ENCODE data around the gene GLP2R.
"Not testable (repeated sequence)": the region's sequence is repeated elsewhere in the genome, so short reads cannot be mapped to it uniquely, and the experiment has no call there.

Gene GLP2R

DNA sequence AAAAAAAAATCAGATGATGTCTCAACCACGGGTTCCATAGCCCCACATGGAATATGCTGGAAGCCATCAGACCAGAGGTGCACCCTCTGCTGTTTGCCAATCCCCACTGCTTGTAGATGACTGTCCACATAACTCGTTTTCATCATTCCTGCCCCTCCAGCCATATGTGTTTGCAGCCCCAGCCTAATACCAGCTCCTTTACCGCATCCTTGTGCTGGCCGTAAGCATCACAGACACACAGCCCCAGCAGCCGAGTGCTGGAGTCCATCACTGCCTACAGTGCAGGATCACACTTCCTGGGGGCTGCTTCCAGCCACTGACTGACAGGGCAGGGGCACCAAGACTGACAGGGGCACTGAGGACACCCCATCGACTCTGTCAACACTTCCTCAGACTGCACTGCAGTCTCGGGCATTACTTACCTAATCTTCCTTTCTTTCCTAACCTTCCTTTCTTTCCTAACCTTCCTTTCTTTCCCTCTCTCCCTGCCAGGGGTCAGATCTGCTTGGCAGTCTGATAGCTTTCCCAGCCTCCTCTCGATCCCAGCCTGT lies 74.4 kb downstream of the GLP2R start:
- DNase-seq = no peak

DNA sequence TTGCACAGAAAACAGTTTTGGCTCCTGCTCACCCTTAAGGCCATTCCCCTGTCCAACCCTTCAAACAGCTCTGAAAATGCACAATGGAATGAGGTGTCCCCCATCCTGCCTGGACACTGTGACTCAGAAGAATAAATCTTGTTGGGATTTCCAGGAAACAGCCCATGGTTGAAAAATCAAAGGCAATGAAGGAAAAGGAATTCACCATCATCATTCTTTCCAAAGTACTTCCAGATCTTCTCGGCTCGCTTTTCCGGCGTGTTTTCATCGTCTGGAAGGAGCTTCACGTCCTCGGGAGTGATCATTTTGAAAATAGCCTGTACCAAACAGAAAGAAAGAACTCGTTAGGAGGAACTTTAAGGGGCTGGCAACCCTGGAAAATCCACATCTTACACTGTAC lies 75.1 kb downstream of the GLP2R start:
- DNase-seq = no peak

- no peak for DNase-seq
Observed at GRCh38 chr17:9902120-9902519, 76.4 kb downstream of the GLP2R start.

GRCh38 chr17:9904277-9905077 lies 78.8 kb downstream of the GLP2R start:
- DNase-seq = no peak

GRCh38 chr17:9905078-9905415 lies 79.3 kb downstream of the GLP2R start, which contains the start of gene RCVRN:
Gene RCVRN (minus strand): TSS chr17:9905271. CDS start chr17:9905180, 91 bp downstream.
- DNase-seq = no peak

DNA sequence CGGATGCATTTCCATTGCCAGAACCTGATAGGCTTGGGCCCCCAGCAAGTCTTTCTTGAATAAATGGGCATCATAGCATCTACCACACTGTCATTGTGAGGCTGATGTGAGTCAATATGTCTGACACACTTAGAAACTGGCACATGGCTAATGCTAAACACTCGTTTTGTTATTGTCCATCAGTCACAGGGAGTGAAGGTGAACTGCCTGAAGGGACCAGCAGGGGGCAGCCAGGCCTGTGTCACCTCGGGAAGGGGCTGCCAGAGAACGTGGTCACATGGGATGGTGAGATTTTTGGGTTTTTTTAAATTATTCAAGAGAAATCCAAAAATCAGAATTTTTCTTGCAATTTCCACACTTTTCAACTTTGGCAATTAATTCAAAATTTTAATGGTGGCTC lies 80.2 kb downstream of the GLP2R start:
- no peak for DNase-seq

DNA sequence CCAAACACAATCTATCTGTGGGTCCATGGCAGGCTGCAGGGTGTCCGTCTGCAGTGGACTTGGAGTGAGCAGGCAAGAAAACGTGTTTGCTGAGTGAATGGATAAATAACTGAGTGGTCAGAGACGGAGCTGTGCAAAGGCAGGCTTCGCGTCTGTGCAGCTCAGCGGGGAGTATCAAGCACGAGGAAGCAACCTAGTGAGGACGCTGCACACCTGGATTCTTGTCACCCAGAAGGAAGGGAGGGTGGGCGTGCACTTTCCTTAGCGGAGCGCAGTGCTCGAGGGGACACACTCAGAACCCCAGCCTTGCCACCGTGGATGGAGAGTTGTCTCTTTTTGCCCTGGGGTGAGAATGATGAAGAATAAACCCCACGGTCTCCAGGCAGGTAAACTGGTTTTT lies 80.9 kb downstream of the GLP2R start:
- no peak for DNase-seq

DNA sequence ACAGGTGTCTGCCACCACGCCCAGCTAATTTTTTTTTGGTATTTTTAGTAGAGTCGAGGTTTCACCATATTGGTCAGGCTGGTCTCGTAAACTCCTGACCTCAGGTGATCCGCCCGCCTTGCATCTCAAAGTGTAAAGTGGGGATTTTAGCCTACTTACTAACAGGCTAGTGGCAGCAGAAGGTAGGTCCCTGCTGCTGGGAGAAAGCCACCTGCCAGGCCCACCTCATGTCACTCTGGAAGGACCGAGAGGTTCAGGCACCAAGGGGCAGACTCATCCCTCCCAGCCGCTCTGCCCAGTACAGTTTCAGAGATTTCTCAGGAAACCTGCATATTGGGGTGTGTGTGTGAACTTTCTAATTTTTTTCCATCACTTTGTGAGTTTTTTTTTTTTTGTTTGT lies 81.4 kb downstream of the GLP2R start:
- no peak for DNase-seq

GRCh38 chr17:9907883-9908648 lies 82.3 kb downstream of the GLP2R start:
- no peak for DNase-seq

DNA sequence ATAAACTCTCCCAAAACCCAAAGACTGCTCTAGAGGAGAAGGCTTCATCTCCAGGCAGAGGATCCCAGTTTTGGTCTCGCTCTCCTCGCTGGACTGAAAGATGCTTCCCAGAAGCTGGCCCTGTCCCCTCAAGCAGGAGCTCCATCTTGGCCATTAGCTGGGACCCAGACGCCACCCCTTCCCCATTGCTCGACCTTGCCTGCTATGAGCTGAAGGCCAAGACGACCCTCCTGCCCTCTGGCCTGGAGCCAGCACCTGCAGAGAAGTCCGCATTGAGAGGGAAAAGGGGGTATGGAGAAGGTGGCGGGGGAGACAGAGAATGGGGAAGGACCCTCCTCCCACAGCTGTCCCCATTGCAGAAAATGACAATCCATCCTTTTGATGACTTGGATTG lies 82.9 kb downstream of the GLP2R start:
- no peak for DNase-seq

- no peak for DNase-seq
Observed at GRCh38 chr17:9911089-9911488, 85.4 kb downstream of the GLP2R start.

- DNase-seq = no peak
Observed at GRCh38 chr17:9912121-9913099, 86.7 kb downstream of the GLP2R start.

DNA sequence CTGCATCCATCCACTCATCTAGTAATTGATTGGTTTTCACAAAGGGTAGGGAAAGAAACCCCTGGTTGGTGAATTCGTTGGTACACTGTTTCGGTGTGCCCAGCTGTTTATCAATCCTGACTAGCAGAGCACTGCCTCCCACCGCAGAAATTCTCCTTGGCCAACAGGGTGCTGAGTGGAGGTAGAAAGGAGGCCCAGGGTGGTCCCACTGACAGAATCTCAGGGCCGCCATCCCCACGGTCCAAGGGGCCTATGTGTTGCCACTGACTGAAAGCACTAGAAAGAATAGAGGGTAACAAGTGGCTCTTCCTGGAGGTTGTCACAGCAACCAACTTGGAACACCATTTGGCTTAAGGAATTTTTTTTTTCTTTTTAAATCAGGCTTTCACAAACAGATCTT lies 87.8 kb downstream of the GLP2R start:
- DNase-seq = no peak

GRCh38 chr17:9916108-9916507 lies 90.4 kb downstream of the GLP2R start:
- DNase-seq = no peak

DNA sequence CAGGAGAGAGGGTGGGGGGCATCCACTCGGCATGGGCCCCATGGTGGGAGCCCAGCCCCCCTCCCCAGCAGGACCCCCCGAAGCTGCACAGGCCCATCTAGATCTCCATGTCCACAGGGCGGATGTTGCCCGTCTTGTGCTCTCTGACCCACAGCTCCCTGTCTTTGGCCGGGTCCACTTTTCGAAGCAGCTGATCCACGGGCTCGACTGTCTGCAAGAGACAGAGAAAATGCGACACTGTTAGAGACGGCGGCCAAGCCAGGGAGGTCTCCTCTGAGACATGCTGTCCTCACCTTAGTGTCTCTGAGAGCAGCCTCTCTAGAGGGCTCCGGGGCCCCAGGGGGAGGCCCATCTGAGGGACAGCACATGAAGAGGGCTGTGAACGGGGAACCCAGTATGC lies 91.4 kb downstream of the GLP2R start:
- DNase-seq = no peak

DNA sequence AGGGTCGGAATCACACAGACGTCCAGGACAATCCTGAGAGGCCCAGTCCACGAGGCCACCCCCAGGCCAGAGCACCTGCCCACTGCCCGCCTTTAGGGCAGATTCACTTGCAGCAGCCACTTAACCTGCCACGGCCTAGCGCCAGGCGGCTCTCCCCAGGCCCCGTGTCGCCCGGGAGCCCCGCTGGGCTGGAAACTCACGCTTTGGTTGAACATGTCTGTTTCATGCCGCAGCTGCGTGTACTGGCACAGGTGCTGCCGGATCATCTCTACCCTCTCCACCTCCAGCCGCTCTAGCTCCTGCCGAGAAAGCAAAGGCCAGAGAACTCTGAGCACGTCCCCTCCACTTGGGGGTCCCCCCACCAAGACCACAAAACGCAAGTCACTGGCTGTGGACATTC lies 92.1 kb downstream of the GLP2R start:
- no peak for DNase-seq

DNA sequence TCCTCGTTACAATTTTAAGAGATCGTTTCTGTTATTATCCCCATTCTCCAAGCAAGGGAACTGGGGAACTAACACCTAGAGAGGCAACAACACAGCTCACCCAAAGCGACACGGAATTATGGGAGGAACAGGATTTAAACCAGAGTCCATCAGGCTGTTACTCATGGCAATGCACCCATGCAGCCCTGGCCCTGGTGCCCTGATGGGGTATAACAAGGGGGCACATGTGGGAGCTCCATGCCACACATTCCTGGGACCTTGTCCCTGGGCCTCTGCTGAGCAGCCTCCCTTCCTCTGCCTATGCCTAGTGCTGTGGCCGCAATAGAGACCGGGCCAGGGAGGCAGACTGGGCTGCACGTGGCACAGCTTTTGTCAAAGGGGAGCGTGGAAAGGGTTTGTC lies 92.6 kb downstream of the GLP2R start:
- no peak for DNase-seq

DNA sequence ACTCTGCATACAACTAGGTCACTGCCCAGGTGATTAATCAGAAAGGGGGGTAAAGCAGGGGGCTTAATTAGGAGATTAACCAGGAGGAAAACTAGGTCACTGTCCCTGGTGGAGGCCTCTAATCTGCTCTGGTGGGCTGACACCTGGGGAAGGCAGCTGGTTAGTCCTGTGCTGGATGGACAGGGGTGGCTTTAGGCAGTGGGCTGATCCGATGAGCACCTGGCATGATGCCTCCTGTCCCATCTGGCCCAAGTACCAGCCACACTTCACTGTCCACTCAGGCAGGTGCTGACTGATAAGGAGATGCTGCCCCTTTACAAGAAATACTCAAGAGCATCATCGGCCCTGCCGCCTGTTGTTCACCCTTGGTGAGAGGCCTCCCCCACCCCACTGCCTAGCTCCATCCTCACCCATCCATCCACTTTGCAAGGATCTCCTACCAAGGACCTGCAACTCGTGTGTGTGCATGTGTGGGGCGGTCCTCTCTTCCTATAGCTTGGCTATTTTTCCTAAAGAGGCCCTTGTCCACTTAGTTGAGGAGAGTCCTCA lies 93.2 kb downstream of the GLP2R start:
- no peak for DNase-seq

DNA sequence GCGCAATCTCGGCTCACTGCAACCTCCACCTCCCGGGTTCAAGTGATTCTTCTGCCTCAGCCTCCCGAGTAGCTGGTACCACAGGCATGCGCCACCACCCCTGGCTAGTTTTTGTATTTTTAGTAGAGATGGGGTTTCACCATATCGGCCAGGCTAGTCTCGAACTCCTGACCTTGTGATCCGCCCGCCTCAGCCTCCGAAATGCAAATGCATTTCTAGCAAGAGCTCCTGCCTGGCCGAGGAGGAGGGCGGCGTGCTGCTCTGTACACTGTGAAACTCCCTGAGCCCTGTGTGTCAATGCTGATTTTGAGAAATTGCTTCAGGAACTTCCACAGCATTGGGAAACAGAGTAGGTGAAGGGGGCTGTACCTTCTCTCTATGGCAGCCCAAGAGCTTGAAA lies 95.5 kb downstream of the GLP2R start:
- DNase-seq = not testable (repeated sequence)

- no peak for DNase-seq
Observed at GRCh38 chr17:9922012-9922848, 96.5 kb downstream of the GLP2R start.

- DNase-seq = no peak
Observed at GRCh38 chr17:9924735-9925191, 99.0 kb downstream of the GLP2R start.

DNA sequence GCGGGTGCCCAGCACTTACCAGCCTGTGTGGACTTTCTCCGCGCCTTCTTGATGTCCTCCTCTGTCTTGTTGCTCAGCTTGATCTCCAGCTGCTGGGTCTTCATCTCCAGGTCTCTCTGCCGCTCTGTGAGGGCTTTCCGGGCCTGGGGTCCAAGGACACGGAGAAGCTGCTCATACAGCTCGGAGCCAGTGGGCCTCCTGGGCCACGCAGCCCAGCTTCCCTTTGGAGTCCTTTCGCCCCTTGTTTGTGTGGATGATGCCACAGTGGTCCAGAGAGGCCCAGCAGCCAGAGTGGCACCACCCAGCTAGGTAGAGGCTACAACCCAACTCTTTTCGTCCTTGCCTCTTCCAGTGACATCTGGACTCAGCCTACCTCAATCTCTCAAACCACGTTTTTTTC lies 99.7 kb downstream of the GLP2R start:
- no peak for DNase-seq
